Stimulated activated CD8-positive, alpha-beta memory T cell treated with anti-CD3 and anti-CD28 coated beads, Interleukin-12 subunit alpha, Interleukin-12 subunit beta, amount 100 ng/mL, for 1 hour (primary cell): ENCODE data around the gene NDUFV1.
"Not testable (repeated sequence)": the region's sequence is repeated elsewhere in the genome, so short reads cannot be mapped to it uniquely, and the experiment has no call there.

Experiments used
- DNase-seq: peaks from one replicate; pipeline ENCODE4 v3.0.0-alpha.2; 2020; ENCODE audit warnings: low read depth

Gene NDUFV1

DNA sequence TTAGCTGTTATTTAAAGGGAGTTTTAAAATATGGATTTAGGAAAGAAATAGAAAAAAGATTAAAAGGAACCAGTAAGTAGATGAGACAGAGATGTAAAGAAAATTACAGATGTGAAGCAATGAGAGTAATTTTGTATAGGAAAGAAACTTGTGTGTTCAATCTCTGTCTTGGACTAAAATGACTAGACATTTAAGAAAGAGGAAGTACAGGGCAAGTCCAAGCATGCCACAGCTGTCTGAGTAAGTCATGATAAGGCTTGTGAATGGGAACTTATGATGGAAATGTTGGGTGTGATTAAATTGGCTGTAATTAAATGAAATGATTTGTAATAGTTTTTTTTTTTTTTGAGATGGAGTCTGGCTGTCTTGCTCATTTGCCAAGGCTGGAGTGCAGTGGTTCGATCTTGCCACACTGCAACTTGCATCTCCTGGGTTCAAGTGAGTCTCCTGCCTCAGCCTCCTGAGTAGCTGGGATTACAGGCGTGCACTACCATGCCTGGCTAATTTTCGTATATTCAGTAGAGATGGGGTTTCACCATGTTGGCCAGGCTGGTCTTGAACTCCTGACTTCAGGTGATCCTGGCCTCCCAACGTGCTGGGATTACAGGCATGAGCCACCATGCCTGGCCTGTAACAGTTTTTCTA is 49.7 kb downstream of the NDUFV1 start:
- no peak for DNase-seq

DNA sequence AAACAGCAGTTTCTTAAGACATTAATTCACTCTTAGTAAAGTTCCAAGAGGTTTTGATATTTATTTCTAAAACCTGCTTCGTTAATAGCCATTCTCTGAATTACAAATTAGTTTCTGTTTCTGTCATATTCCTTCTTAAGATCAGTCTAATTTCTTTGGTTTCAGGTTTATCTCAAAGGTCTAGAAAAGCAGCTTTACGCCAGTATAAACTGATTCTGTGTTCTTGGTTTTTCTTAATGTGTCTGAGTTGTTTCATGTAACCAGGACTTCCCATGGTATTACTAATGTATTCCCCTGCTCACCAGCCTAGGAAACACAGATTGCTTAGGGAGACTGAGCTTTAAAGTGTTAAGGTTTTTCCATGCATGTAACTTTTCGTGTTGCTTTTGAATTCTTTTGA is 50.6 kb downstream of the NDUFV1 start:
- no peak for DNase-seq

GRCh38 chr11:67659651-67660165 is 53.0 kb downstream of the NDUFV1 start:
- not testable (repeated sequence) for DNase-seq

GRCh38 chr11:67660752-67661151 is 54.0 kb downstream of the NDUFV1 start:
- DNase-seq: not testable (repeated sequence)
